ENCODE results near the gene PRKRIP1. TPM values are rescaled to one million over a fixed set of nuclear protein-coding genes. Genes with fewer than 3 reads are reported as not detected.
"Not testable (repeated sequence)": the region's sequence is repeated elsewhere in the genome, so short reads cannot be mapped to it uniquely, and the experiment has no call there.

Gene PRKRIP1
- polyA plus RNA-seq, 1 donor (not counting 4 experiments of a cell fraction or from before 2014, with no cell fraction given): 12.5 TPM

DNA sequence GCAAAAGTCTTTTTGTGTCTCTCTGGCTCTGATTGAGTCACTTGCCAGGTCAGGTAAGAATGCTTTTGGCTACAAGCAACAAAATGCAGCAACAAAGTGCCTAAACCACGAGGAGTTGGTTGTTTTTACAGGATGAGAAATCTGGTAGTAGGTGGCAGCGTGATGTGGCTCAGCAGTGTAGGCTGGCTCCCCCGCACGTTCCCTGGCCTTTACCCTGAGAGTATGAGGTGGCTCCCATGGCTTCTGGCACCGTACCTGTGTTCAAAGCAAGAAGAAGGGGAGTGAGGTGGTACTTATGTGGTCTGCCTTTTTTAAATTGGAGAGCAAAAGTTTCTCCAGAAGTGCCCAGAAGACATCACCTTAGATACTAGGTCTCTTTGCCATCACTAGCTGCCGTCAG lies 11.7 kb downstream of the PRKRIP1 start:
- Histone ChIP-seq H3K9me3 (ENCODE audit: control insufficient read depth, low read depth, low read length) (no peaks in the 10 kb centered on the region), H3K4me3 (ENCODE audit: control insufficient read depth in 2 of 3, extremely low read depth in 1 of 3, insufficient read depth in 2 of 3, low read depth in 1 of 3, low read length in 3 of 3) (no peak overlapping the region), H2AFZ (ENCODE audit: control insufficient read depth, low read length) (no peak overlapping the region), H3K4me1 (ENCODE audit: control insufficient read depth, extremely low read depth, insufficient read depth, low read length) (no peaks in the 10 kb centered on the region), H3K4me2 (ENCODE audit: control insufficient read depth, extremely low read depth, insufficient read depth, low read depth, low read length) (no peak overlapping the region), H3K79me2 (ENCODE audit: control insufficient read depth, insufficient read depth, low read length) (peaks cover 3% of the 10 kb centered on the region), H3K9me1 (ENCODE audit: control insufficient read depth, extremely low read depth, insufficient read depth, low read length) (no peaks in the 10 kb centered on the region), H4K20me1 (ENCODE audit: control insufficient read depth, extremely low read depth, insufficient read depth, low read length) (no peaks in the 10 kb centered on the region), H3K36me3 (ENCODE audit: control insufficient read depth in 2 of 2, extremely low read depth in 1 of 2, insufficient read depth in 2 of 2, low read length in 2 of 2) (peaks cover 28 to 37% of the 10 kb centered on the region in 2 experiments), H3K27me3 (ENCODE audit: control insufficient read depth, extremely low read depth, insufficient read depth, low read length) (no peaks in the 10 kb centered on the region), H3K9ac (ENCODE audit: control insufficient read depth, extremely low read depth, insufficient read depth, low read length) (no peak overlapping the region), H3K27ac (ENCODE audit: control insufficient read depth, insufficient read depth, low read length) (no peak overlapping the region)
- no peak for FAIRE-seq
- no peak for DNase-seq (ENCODE audit: low read depth, low spot score)
- TF ChIP-seq EZH2 (IDR thresholded peaks at IDR 0.05; ENCODE audit: low read length) (no peak), CTCF (optimal IDR thresholded peaks at IDR 0.05 in 1 of 3, IDR thresholded peaks at IDR 0.05 in 1 of 3, conservative IDR thresholded peaks at IDR 0.05 in 1 of 3; ENCODE audit: extremely low read depth in 1 of 3, insufficient read depth in 2 of 3, low read length in 3 of 3) (no peak)
- dilution Hi-C loops (cut with MboI; ENCODE audit: extremely low pct_ligation_motif_present, low sequenced_read_pairs): no loop called here

- H3K4me1 ChIP-seq (ENCODE audit: control insufficient read depth, extremely low read depth, insufficient read depth, low read length); DNase-seq (ENCODE audit: low read depth, low spot score); dilution Hi-C loops (cut with MboI; ENCODE audit: extremely low pct_ligation_motif_present, low sequenced_read_pairs); H3K4me2 ChIP-seq (ENCODE audit: control insufficient read depth, extremely low read depth, insufficient read depth, low read depth, low read length); H3K9ac ChIP-seq (ENCODE audit: control insufficient read depth, extremely low read depth, insufficient read depth, low read length); H3K4me3 ChIP-seq (ENCODE audit: control insufficient read depth in 2 of 3, extremely low read depth in 1 of 3, insufficient read depth in 2 of 3, low read depth in 1 of 3, low read length in 3 of 3); H3K27me3 ChIP-seq (ENCODE audit: control insufficient read depth, extremely low read depth, insufficient read depth, low read length); H3K9me1 ChIP-seq (ENCODE audit: control insufficient read depth, extremely low read depth, insufficient read depth, low read length); H3K9me3 ChIP-seq (ENCODE audit: control insufficient read depth, low read depth, low read length); H4K20me1 ChIP-seq (ENCODE audit: control insufficient read depth, extremely low read depth, insufficient read depth, low read length); FAIRE-seq; H2AFZ ChIP-seq (ENCODE audit: control insufficient read depth, low read length); H3K27ac ChIP-seq (ENCODE audit: control insufficient read depth, insufficient read depth, low read length); H3K79me2 ChIP-seq (ENCODE audit: control insufficient read depth, insufficient read depth, low read length): not testable (repeated sequence)
- peaks cover 29 to 39% of the 10 kb centered on the region in 2 experiments for H3K36me3 ChIP-seq (ENCODE audit: control insufficient read depth in 2 of 2, extremely low read depth in 1 of 2, insufficient read depth in 2 of 2, low read length in 2 of 2)
These were observed 12.4 kb downstream of the PRKRIP1 start for GRCh38 chr7:102408530-102408929.

DNA sequence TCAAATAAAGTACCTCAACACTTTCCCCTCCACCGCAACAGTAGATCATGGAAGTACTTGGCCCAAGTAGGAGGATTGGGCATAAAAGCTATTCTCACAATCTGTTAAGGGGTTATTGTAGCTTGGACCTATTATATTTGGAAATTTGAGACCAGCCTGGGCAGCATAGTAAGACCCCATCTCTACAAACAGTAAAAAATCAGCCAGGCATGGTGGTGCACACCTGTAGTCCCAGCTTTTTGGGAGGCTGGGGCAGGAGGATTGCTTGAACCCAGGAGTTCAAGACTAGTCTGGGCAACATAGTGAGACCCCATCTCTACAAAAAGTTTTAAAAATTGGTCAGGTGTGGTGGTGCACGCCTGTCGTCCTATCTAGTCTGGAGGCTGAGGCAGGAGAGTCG lies 13.2 kb downstream of the PRKRIP1 start:
- no peak overlapping the region for H3K4me2 ChIP-seq (ENCODE audit: control insufficient read depth, extremely low read depth, insufficient read depth, low read depth, low read length)
- dilution Hi-C loops (cut with MboI; ENCODE audit: extremely low pct_ligation_motif_present, low sequenced_read_pairs): no loop called here
- H3K4me1 ChIP-seq (ENCODE audit: control insufficient read depth, extremely low read depth, insufficient read depth, low read length): no peaks in the 10 kb centered on the region
- H3K9me1 ChIP-seq (ENCODE audit: control insufficient read depth, extremely low read depth, insufficient read depth, low read length): no peaks in the 10 kb centered on the region
- no peak overlapping the region for H2AFZ ChIP-seq (ENCODE audit: control insufficient read depth, low read length)
- H4K20me1 ChIP-seq (ENCODE audit: control insufficient read depth, extremely low read depth, insufficient read depth, low read length): no peaks in the 10 kb centered on the region
- DNase-seq (ENCODE audit: low read depth, low spot score): no peak
- no peaks in the 10 kb centered on the region for H3K9me3 ChIP-seq (ENCODE audit: control insufficient read depth, low read depth, low read length)
- peaks cover 29 to 35% of the 10 kb centered on the region in 2 experiments for H3K36me3 ChIP-seq (ENCODE audit: control insufficient read depth in 2 of 2, extremely low read depth in 1 of 2, insufficient read depth in 2 of 2, low read length in 2 of 2)
- no peak for FAIRE-seq
- no peaks in the 10 kb centered on the region for H3K27me3 ChIP-seq (ENCODE audit: control insufficient read depth, extremely low read depth, insufficient read depth, low read length)
- H3K9ac ChIP-seq (ENCODE audit: control insufficient read depth, extremely low read depth, insufficient read depth, low read length): no peak overlapping the region
- peaks cover 6% of the 10 kb centered on the region for H3K79me2 ChIP-seq (ENCODE audit: control insufficient read depth, insufficient read depth, low read length)
- TF ChIP-seq EZH2 (IDR thresholded peaks at IDR 0.05; ENCODE audit: low read length) (no peak), CTCF (optimal IDR thresholded peaks at IDR 0.05 in 1 of 3, IDR thresholded peaks at IDR 0.05 in 1 of 3, conservative IDR thresholded peaks at IDR 0.05 in 1 of 3; ENCODE audit: extremely low read depth in 1 of 3, insufficient read depth in 2 of 3, low read length in 3 of 3) (no peak)
- no peak overlapping the region for H3K4me3 ChIP-seq (ENCODE audit: control insufficient read depth in 2 of 3, extremely low read depth in 1 of 3, insufficient read depth in 2 of 3, low read depth in 1 of 3, low read length in 3 of 3)
- no peak overlapping the region for H3K27ac ChIP-seq (ENCODE audit: control insufficient read depth, insufficient read depth, low read length)
